Measurements from ENCODE around the gene DENND1B. TPM values are rescaled to one million over a fixed set of nuclear protein-coding genes. Genes with fewer than 3 reads are reported as not detected.

The DENND1B gene
- total RNA-seq, 1 experiment from 2014 or later: 6.3 TPM

DNA sequence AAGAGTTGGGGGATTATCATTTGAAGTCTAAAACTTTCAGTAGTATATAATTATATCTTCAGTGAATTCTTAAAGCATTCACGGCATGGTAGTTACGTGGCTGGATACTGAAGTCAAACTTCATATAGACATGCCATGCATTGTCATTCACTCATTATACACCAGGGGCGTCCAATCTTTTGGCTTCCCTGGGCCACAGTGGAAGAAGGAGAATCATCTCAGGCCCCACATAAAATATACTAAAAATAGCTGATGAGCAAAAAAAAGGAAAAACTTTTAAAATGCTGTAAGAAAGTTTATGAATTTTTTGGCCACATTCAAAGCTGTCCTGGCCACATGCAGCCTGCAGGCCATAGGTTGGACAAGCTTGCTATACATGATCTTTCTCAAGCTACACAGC lies 43.8 kb downstream of the DENND1B start:
- no peak overlapping the region for H3K56ac ChIP-seq (ENCODE audit: insufficient read length, low read depth, low read length)
- H2BK12ac ChIP-seq (ENCODE audit: insufficient read length, low read depth, low read length): no peak overlapping the region
- H2BK20ac ChIP-seq (ENCODE audit: low read depth, low read length, poor library complexity, severe bottlenecking): no peak overlapping the region
- H3K18ac ChIP-seq (ENCODE audit: insufficient read length, low read depth, low read length): no peak overlapping the region
- no peaks in the 10 kb centered on the region for H3K9me3 ChIP-seq (ENCODE audit: control insufficient read depth, low read depth, low read length)
- Mint-ChIP-seq H3K4me1 (peaks cover 15 to 24% of the 10 kb centered on the region in 2 experiments), H3K9me3 (peaks cover under 1 to 1% of the 10 kb centered on the region in 2 experiments; a peak in 4 of 5 replicates), H3K27me3 (ENCODE audit: low read depth) (no peaks in the 10 kb centered on the region), H3K4me3 (no peak overlapping the region), H3K27ac (no peak overlapping the region), H3K36me3 (ENCODE audit: insufficient read depth in 1 of 3, low read depth in 3 of 3) (peaks cover 0 to 5% (median 2%) of the 10 kb centered on the region in 3 experiments; a peak in 5 of 7 replicates)
- no peak overlapping the region for H4K5ac ChIP-seq (ENCODE audit: insufficient read length, low read depth, low read length)
- H3T11ph ChIP-seq (ENCODE audit: low read length): no peak overlapping the region
- H3K4me1 ChIP-seq (ENCODE audit: insufficient read depth, low read length): no peaks in the 10 kb centered on the region
- H4K20me1 ChIP-seq (ENCODE audit: control insufficient read depth, insufficient read depth, insufficient read length): no peaks in the 10 kb centered on the region
- TF ChIP-seq, protein P1, sequence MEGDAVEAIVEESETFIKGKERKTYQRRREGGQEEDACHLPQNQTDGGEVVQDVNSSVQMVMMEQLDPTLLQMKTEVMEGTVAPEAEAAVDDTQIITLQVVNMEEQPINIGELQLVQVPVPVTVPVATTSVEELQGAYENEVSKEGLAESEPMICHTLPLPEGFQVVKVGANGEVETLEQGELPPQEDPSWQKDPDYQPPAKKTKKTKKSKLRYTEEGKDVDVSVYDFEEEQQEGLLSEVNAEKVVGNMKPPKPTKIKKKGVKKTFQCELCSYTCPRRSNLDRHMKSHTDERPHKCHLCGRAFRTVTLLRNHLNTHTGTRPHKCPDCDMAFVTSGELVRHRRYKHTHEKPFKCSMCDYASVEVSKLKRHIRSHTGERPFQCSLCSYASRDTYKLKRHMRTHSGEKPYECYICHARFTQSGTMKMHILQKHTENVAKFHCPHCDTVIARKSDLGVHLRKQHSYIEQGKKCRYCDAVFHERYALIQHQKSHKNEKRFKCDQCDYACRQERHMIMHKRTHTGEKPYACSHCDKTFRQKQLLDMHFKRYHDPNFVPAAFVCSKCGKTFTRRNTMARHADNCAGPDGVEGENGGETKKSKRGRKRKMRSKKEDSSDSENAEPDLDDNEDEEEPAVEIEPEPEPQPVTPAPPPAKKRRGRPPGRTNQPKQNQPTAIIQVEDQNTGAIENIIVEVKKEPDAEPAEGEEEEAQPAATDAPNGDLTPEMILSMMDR (conservative IDR thresholded peaks at IDR 0.05): peak; percentile 41
- no peak overlapping the region for H3K9ac ChIP-seq (ENCODE audit: extremely low read depth, insufficient read length, low read length)
- H2BK15ac ChIP-seq (ENCODE audit: low read depth, low read length): no peak overlapping the region
- H3K27ac ChIP-seq (ENCODE audit: insufficient read length, low read depth, low read length): no peak overlapping the region
- no peak overlapping the region for H2AFZ ChIP-seq (ENCODE audit: low read length)
- H2AK5ac ChIP-seq (ENCODE audit: insufficient read length, low read length): no peak overlapping the region
- no peak overlapping the region for H3K23ac ChIP-seq (ENCODE audit: insufficient read length, low read depth, low read length)
- WGBS (ENCODE audit: extremely low coverage, insufficient read length, low lambda C conversion rate): no CpG with 5 or more reads among the region's 3 CpGs
- H3K27me3 ChIP-seq (ENCODE audit: insufficient read depth, low read length): no peaks in the 10 kb centered on the region
- H3K79me2 ChIP-seq (ENCODE audit: insufficient read depth, low read length): no peaks in the 10 kb centered on the region
- no peak overlapping the region for H3K14ac ChIP-seq (ENCODE audit: insufficient read depth, low read length)
- H3K4ac ChIP-seq (ENCODE audit: low read depth, low read length): no peak overlapping the region
- H2BK5ac ChIP-seq (ENCODE audit: insufficient read length, low read length): no peak overlapping the region
- H4K8ac ChIP-seq (replicated peaks; ENCODE audit: insufficient read length, low read depth, low read length): no peak overlapping the region
- H3K79me1 ChIP-seq (ENCODE audit: insufficient read depth, low read depth, low read length, poor library complexity, severe bottlenecking): no peaks in the 10 kb centered on the region
- H2BK120ac ChIP-seq (ENCODE audit: low read depth, low read length, poor library complexity, severe bottlenecking): no peak overlapping the region
- no peak for DNase-seq
- no peak overlapping the region for H3K4me2 ChIP-seq (ENCODE audit: insufficient read depth, insufficient read length, low read length)
- no peaks in the 10 kb centered on the region for H3K23me2 ChIP-seq (ENCODE audit: insufficient read length, low read depth, low read length, poor library complexity, severe bottlenecking)
- H4K91ac ChIP-seq (ENCODE audit: insufficient read length, low read depth, low read length): no peak overlapping the region
